NCI-H2029 (cell line): ENCODE measurements around the gene CNNM4.

Experiments
- DNase-seq: peaks from one replicate; lab custom pipeline; 2025; lab: John Stamatoyannopoulos, UW

CNNM4 gene

GRCh38 chr2:96760036-96760985 lies at the start of gene CNNM4:
Gene CNNM4 (plus strand): TSS chr2:96760902. CDS start chr2:96761000, 98 bp downstream.
- peak; percentile 85 for DNase-seq

GRCh38 chr2:96710985-96711384 lies 49.7 kb upstream of the CNNM4 start:
- DNase-seq: no peak

- peak; percentile 35 for DNase-seq
Measured at GRCh38 chr2:96715658-96716057, 45.0 kb upstream of the CNNM4 start.

GRCh38 chr2:96716388-96716787 lies 44.3 kb upstream of the CNNM4 start:
- DNase-seq: no peak

- no peak for DNase-seq
Measured at GRCh38 chr2:96726131-96726530, 34.6 kb upstream of the CNNM4 start.

- DNase-seq: no peak
Measured at GRCh38 chr2:96727431-96727830, 33.3 kb upstream of the CNNM4 start.

GRCh38 chr2:96729748-96730147 lies 31.0 kb upstream of the CNNM4 start:
- no peak for DNase-seq

GRCh38 chr2:96730212-96730611 lies 30.5 kb upstream of the CNNM4 start:
- DNase-seq: no peak

GRCh38 chr2:96733931-96734330 lies 26.8 kb upstream of the CNNM4 start:
- DNase-seq: no peak

GRCh38 chr2:96734880-96735583 lies 25.7 kb upstream of the CNNM4 start:
- no peak for DNase-seq

- no peak for DNase-seq
Measured at GRCh38 chr2:96737251-96737650, 23.5 kb upstream of the CNNM4 start.

- DNase-seq: no peak
Measured at GRCh38 chr2:96737831-96738230, 22.9 kb upstream of the CNNM4 start.

- DNase-seq: no peak
Measured at GRCh38 chr2:96739076-96739632, 21.5 kb upstream of the CNNM4 start.

- DNase-seq: peak; percentile 97
Measured at GRCh38 chr2:96739633-96740428, 20.9 kb upstream of the CNNM4 start, which contains the start of gene LMAN2L. Gene LMAN2L (minus strand): TSS chr2:96740064. CDS start chr2:96740040, 24 bp downstream.

GRCh38 chr2:96747061-96747617 lies 13.6 kb upstream of the CNNM4 start:
- DNase-seq: no peak

GRCh38 chr2:96751800-96752199 lies 8.9 kb upstream of the CNNM4 start:
- DNase-seq: no peak

- DNase-seq: no peak
Measured at GRCh38 chr2:96753661-96754282, 6.9 kb upstream of the CNNM4 start.

- DNase-seq: no peak
Measured at GRCh38 chr2:96754317-96754716, 6.4 kb upstream of the CNNM4 start.

- DNase-seq: no peak
Measured at GRCh38 chr2:96756788-96757476, 3.8 kb upstream of the CNNM4 start.

- DNase-seq: no peak
Measured at GRCh38 chr2:96757477-96757860, 3.2 kb upstream of the CNNM4 start.
